Measurements from ENCODE around the gene TXNDC15. TPM values are rescaled to one million over a fixed set of nuclear protein-coding genes. Genes with fewer than 3 reads are reported as not detected.

TXNDC15 gene
- total and polyA plus RNA-seq, 2 of the 13 experiments (the other 11 are each of a cell fraction or from before 2014, with no cell fraction given), result 22.2 to 49.9 TPM

DNA sequence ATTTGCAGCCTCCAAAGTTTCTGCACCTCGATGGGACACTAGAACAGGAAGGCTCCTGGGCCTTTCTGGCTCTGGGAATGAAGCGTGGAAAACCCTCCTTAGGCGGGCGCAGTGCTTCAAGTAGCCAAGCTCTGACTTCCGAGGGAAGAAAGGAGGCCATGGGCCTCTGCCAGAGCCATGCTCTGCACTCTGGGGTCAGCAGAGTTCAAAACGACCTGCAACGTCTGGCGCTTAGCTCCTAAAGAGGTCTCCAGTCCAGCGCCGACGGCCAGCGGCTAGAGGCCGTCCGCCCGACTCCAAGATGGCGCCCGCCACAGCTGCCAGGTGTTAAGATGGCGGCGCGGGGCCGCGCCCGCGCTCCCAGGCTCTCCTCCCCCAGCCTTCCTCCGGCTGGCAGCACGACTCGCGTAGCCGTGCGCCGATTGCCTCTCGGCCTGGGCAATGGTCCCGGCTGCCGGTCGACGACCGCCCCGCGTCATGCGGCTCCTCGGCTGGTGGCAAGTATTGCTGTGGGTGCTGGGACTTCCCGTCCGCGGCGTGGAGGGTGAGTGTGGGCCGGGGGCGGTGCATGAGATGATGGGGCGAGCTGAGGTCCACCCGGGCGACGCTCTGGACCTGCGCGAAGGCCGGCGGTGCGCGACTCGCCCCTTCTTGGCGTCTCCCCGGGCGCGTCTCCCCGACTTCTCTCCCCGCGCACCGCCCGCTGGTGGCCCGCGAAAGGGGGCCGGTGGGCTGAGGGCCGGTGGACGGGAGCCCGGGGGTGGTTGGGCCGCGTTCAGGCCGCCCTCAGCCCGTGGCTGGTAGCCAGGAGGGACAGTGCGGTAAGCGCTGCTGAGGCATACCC lies at the start of gene TXNDC15 (continued):
- TF ChIP-seq, protein P1, sequence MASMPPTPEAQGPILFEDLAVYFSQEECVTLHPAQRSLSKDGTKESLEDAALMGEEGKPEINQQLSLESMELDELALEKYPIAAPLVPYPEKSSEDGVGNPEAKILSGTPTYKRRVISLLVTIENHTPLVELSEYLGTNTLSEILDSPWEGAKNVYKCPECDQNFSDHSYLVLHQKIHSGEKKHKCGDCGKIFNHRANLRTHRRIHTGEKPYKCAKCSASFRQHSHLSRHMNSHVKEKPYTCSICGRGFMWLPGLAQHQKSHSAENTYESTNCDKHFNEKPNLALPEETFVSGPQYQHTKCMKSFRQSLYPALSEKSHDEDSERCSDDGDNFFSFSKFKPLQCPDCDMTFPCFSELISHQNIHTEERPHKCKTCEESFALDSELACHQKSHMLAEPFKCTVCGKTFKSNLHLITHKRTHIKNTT (CRISPR knock-in tag; IDR thresholded peaks at IDR 0.05), result no peak
- TF ChIP-seq SRSF9 (IDR thresholded peaks at IDR 0.05; ENCODE audit: borderline replicate concordance, insufficient read depth, low read depth, low read length, poor library complexity, severe bottlenecking) (no peak), PPARG (CRISPR knock-in tag; conservative IDR thresholded peaks at IDR 0.05) (no peak), ZFP37 (CRISPR knock-in tag; IDR thresholded peaks at IDR 0.05; ENCODE audit: borderline replicate concordance) (peak; percentile 83; the same call in 1 of the 2 replicates), GZF1 (CRISPR knock-in tag; IDR thresholded peaks at IDR 0.05) (peak; percentile 51; the same call in 1 of the 2 replicates), KLF11 (CRISPR knock-in tag; IDR thresholded peaks at IDR 0.05) (no peak), CENPT (CRISPR knock-in tag; IDR thresholded peaks at IDR 0.05; ENCODE audit: low read depth) (0 out of 2 replicates have a peak, but pooled peaks have one; percentile 32), NR1H2 (CRISPR knock-in tag; IDR thresholded peaks at IDR 0.05; ENCODE audit: borderline replicate concordance, low read depth) (peak; percentile 91; the same call in 1 of the 2 replicates), SAFB2 (CRISPR knock-in tag; IDR thresholded peaks at IDR 0.05; ENCODE audit: borderline replicate concordance, low read depth) (peak; percentile 89; the same call in 1 of the 2 replicates), KAT8 (CRISPR knock-in tag; IDR thresholded peaks at IDR 0.05) (peak; percentile 95), NONO (IDR thresholded peaks at IDR 0.05) (no peak), NONO (CRISPR knock-in tag; conservative IDR thresholded peaks at IDR 0.05) (peak; percentile 92), THYN1 (CRISPR knock-in tag; IDR thresholded peaks at IDR 0.05; ENCODE audit: borderline replicate concordance, low read depth) (no peak), NFE2L2 (IDR thresholded peaks at IDR 0.05; ENCODE audit: low read length) (no peak), ZSCAN20 (CRISPR knock-in tag; IDR thresholded peaks at IDR 0.05; ENCODE audit: borderline replicate concordance) (peak; percentile 55; the same call in 1 of the 2 replicates)
- TF ChIP-seq, protein P2, sequence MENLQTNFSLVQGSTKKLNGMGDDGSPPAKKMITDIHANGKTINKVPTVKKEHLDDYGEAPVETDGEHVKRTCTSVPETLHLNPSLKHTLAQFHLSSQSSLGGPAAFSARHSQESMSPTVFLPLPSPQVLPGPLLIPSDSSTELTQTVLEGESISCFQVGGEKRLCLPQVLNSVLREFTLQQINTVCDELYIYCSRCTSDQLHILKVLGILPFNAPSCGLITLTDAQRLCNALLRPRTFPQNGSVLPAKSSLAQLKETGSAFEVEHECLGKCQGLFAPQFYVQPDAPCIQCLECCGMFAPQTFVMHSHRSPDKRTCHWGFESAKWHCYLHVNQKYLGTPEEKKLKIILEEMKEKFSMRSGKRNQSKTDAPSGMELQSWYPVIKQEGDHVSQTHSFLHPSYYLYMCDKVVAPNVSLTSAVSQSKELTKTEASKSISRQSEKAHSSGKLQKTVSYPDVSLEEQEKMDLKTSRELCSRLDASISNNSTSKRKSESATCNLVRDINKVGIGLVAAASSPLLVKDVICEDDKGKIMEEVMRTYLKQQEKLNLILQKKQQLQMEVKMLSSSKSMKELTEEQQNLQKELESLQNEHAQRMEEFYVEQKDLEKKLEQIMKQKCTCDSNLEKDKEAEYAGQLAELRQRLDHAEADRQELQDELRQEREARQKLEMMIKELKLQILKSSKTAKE (CRISPR knock-in tag; IDR thresholded peaks at IDR 0.05; ENCODE audit: borderline replicate concordance), result no peak
- TF ChIP-seq, protein P3, sequence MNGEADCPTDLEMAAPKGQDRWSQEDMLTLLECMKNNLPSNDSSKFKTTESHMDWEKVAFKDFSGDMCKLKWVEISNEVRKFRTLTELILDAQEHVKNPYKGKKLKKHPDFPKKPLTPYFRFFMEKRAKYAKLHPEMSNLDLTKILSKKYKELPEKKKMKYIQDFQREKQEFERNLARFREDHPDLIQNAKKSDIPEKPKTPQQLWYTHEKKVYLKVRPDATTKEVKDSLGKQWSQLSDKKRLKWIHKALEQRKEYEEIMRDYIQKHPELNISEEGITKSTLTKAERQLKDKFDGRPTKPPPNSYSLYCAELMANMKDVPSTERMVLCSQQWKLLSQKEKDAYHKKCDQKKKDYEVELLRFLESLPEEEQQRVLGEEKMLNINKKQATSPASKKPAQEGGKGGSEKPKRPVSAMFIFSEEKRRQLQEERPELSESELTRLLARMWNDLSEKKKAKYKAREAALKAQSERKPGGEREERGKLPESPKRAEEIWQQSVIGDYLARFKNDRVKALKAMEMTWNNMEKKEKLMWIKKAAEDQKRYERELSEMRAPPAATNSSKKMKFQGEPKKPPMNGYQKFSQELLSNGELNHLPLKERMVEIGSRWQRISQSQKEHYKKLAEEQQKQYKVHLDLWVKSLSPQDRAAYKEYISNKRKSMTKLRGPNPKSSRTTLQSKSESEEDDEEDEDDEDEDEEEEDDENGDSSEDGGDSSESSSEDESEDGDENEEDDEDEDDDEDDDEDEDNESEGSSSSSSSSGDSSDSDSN (CRISPR knock-in tag; IDR thresholded peaks at IDR 0.05), result peak; percentile 99
- TF ChIP-seq, protein P4, sequence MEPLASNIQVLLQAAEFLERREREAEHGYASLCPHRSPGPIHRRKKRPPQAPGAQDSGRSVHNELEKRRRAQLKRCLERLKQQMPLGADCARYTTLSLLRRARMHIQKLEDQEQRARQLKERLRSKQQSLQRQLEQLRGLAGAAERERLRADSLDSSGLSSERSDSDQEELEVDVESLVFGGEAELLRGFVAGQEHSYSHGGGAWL (CRISPR knock-in tag; IDR thresholded peaks at IDR 0.05), result peak; percentile 97

All from HepG2 (cell line).